ENCODE results near the gene TMEM154.

TMEM154 gene

DNA sequence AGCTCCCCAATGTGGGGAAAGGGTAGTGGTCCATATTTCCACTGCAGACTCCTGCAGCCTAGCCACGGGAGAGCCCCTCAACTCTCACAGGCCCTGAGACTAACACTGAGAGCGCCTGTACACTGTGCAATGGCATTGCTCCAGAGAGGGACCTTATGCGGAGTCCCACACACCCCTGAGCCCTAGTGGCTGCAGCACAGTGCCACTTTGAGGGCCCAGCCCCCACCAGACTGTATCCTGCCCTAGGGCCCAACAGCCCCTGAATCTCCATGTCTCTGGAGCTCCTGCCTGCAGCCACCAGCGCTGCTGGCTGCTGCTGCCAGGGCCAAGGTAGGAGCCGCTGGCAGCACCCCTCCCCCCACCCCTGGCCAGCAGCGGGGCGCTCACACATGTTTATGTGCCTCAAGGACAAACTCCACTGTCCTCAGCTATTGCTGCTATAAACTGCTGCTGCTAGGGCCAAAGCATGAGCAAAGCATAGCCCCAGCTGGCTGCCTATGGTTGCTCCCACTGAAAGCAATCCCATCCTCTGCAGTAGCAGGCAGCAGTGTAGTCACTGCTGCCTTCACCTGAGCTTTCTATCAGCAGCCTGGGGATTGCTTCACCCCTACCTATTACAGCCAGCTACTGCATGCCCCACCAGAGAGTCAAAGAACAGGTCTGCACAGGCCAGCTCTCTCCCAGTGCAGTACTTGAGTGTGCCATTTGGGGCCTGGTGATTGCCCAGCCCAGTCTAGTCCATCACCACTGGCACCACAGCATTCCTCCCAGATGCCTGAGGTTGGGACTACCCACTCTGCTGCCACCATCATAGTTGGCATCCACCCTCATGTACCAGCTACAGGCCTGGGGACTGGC is 24.3 kb downstream of the TMEM154 start (continued):
- TF ChIP-seq ZNF169 (tag by site-specific recombination; IDR thresholded peaks at IDR 0.05) (no peak), FEZF1 (tag by site-specific recombination; IDR thresholded peaks at IDR 0.05) (no peak), ZNF248 (tag by site-specific recombination; IDR thresholded peaks at IDR 0.05) (no peak), ZNF133 (tag by site-specific recombination; IDR thresholded peaks at IDR 0.05) (no peak)
- TF ChIP-seq, protein P1, sequence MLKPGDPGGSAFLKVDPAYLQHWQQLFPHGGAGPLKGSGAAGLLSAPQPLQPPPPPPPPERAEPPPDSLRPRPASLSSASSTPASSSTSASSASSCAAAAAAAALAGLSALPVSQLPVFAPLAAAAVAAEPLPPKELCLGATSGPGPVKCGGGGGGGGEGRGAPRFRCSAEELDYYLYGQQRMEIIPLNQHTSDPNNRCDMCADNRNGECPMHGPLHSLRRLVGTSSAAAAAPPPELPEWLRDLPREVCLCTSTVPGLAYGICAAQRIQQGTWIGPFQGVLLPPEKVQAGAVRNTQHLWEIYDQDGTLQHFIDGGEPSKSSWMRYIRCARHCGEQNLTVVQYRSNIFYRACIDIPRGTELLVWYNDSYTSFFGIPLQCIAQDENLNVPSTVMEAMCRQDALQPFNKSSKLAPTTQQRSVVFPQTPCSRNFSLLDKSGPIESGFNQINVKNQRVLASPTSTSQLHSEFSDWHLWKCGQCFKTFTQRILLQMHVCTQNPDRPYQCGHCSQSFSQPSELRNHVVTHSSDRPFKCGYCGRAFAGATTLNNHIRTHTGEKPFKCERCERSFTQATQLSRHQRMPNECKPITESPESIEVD (tag by site-specific recombination; IDR thresholded peaks at IDR 0.05): no peak

DNA sequence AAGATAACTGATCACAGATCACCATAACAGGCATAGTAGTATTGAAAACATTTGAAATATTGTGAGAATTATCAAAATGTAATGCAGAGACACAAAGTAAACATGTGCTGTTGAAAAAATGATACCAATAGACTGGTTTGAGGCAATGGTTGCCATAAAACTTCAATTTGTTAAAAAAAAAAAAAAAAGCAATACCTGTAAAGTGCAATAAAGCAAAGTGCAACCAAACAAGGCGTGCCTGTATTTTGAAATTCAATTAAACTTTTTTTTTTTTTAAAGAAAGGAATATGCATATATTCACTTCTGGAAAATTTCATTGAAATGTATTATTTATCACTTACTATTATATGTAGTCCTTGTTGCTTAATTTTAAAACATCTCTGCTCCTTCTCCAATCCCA is 27.7 kb downstream of the TMEM154 start:
- H3K4me1 ChIP-seq (ENCODE audit: control insufficient read depth, insufficient read depth, low read length): no peaks in the 10 kb centered on the region
- POLR2A ChIA-PET: no interaction called here
- no peaks in the 10 kb centered on the region for H3K36me3 ChIP-seq (ENCODE audit: control insufficient read depth in 2 of 2, insufficient read depth in 1 of 2, low read length in 2 of 2)
- no peaks in the 10 kb centered on the region for H3K9me3 ChIP-seq (ENCODE audit: control insufficient read depth, insufficient read depth, low read depth, low read length)
- TF ChIP-seq ZXDB (tag by site-specific recombination; IDR thresholded peaks at IDR 0.05) (no peak), ZNF221 (tag by site-specific recombination; IDR thresholded peaks at IDR 0.05; ENCODE audit: borderline replicate concordance) (no peak), ZNF426 (tag by site-specific recombination; IDR thresholded peaks at IDR 0.05) (no peak), ZBTB48 (tag by site-specific recombination; IDR thresholded peaks at IDR 0.05) (no peak)
- TF ChIP-seq, protein P2, sequence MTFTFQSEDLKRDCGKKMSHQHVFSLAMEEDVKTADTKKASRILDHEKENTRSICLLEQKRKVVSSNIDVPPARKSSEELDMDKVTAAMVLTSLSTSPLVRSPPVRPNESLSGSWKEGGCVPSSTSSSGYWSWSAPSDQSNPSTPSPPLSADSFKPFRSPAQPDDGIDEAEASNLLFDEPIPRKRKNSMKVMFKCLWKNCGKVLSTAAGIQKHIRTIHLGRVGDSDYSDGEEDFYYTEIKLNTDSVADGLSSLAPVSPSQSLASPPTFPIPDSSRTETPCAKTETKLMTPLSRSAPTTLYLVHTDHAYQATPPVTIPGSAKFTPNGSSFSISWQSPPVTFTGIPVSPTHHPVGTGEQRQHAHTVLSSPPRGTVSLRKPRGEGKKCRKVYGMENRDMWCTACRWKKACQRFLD (tag by site-specific recombination; IDR thresholded peaks at IDR 0.05): no peak
- no peak overlapping the region for H3K4me3 ChIP-seq (ENCODE audit: low read depth, low read length)
- CTCF ChIA-PET: interaction anchor here (1.5 kb wide), 1 partner anchor 198 kb away, joined by 4 read pairs; no protein-coding TSS in a partner anchor
- H3K27ac ChIP-seq (ENCODE audit: extremely low read depth, low read depth, low read length): no peak overlapping the region

DNA sequence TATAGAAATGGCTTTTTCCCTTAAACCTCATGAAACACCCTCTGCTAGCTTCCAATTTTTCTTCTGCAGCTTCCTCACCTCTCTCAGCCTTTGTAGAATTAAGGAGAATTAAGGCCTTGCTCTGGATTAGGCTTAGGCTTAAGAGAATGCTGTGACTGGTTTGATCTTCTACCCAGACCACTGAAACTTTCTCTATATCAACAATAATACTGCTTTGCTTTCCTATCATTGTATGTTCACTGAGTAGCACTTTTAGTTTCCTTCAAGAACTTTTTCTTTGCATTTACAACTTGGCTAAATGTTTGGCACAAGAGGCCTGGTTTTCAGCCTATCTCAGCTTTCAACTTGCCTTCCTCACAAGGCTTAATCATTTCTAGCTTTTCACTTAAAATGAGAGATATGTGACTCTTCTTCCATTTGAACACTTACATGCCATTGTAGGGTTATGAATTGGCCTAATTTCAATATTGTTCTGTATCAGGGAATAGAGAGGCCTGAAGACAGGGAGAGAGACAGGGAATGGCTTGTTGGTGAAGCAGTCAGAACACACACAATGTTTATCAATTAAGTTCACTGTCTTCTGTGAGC is 28.2 kb downstream of the TMEM154 start:
- Histone ChIP-seq H3K9me3 (ENCODE audit: control insufficient read depth, insufficient read depth, low read depth, low read length) (no peaks in the 10 kb centered on the region), H3K4me1 (ENCODE audit: control insufficient read depth, insufficient read depth, low read length) (no peaks in the 10 kb centered on the region), H3K36me3 (ENCODE audit: control insufficient read depth in 2 of 2, insufficient read depth in 1 of 2, low read length in 2 of 2) (no peaks in the 10 kb centered on the region), H3K27ac (ENCODE audit: extremely low read depth, low read depth, low read length) (no peak overlapping the region), H3K4me3 (ENCODE audit: low read depth, low read length) (no peak overlapping the region)
- CTCF ChIA-PET: interaction anchor here (0.9 to 1.5 kb wide), 3 partner anchors 11 to 197 kb away, joined by 3 to 4 read pairs (median 4); no protein-coding TSS in a partner anchor
- POLR2A ChIA-PET: no interaction called here
- TF ChIP-seq, protein P3, sequence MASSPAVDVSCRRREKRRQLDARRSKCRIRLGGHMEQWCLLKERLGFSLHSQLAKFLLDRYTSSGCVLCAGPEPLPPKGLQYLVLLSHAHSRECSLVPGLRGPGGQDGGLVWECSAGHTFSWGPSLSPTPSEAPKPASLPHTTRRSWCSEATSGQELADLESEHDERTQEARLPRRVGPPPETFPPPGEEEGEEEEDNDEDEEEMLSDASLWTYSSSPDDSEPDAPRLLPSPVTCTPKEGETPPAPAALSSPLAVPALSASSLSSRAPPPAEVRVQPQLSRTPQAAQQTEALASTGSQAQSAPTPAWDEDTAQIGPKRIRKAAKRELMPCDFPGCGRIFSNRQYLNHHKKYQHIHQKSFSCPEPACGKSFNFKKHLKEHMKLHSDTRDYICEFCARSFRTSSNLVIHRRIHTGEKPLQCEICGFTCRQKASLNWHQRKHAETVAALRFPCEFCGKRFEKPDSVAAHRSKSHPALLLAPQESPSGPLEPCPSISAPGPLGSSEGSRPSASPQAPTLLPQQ (tag by site-specific recombination; IDR thresholded peaks at IDR 0.05): no peak
- TF ChIP-seq RBAK (tag by site-specific recombination; IDR thresholded peaks at IDR 0.05): no peak
- no peak for TF ChIP-seq ZNF248 (tag by site-specific recombination; IDR thresholded peaks at IDR 0.05)
- TF ChIP-seq, protein P4, sequence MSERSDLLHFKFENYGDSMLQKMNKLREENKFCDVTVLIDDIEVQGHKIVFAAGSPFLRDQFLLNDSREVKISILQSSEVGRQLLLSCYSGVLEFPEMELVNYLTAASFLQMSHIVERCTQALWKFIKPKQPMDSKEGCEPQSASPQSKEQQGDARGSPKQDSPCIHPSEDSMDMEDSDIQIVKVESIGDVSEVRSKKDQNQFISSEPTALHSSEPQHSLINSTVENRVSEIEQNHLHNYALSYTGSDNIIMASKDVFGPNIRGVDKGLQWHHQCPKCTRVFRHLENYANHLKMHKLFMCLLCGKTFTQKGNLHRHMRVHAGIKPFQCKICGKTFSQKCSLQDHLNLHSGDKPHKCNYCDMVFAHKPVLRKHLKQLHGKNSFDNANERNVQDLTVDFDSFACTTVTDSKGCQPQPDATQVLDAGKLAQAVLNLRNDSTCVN (tag by site-specific recombination; optimal IDR thresholded peaks at IDR 0.05): no peak
